Stimulated activated CD4-positive, alpha-beta T cell treated with anti-CD3 and anti-CD28 coated beads, TNF-alpha, amount 100 ng/mL, for 4 hours (primary cell): ENCODE data around the gene MKRN2.
"Not testable (repeated sequence)": the region's sequence is repeated elsewhere in the genome, so short reads cannot be mapped to it uniquely, and the experiment has no call there.

ENCODE experiments used
- DNase-seq, 3 experiments: peaks; one replicate each; pipeline ENCODE4 v3.0.0-alpha.2; 2020; ENCODE audit warnings: low read depth in 3 of 3

Gene MKRN2

DNA sequence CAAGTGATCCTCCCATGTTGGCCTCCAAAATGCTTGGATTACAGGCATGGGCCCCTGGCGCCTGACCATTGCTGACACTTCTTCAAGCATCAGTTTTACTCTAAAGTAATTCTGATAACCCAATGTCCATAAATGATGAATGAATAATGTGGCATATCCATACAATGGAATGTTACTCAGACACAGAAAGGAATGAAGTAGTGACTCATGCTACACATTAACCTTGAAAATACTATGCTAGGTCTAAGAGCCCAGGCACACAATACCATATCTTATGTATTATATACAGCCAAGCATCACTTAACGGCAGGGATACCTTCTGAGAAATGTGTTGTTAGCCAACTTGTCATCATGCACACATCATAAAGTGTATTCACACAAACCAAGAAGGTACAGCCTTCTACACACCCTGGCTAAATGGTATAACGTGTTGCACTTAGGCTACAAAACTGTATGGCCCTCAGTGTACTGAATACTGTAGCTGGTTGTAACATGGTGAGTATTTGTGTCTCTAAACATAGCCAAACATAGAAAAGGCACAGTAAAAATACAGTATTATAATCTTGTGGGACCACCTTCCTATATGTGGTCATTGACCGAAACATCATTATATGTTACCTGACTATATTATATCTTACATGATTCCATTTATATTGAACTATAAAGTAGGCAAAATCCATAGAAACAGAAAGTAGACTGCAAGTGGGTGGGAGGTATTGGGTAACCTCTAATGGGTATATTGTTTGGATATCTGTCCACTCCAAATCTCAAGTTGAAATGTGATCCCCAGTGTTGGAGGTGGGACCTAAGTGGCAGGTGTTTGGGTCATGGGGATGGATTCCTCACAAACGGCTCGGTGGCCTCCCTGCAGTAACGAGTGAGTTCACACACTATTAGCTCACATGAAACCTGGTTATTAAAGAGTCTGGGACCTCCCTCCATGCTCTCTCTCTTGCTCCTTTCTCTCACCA lies 31.4 kb downstream of the MKRN2 start:
- DNase-seq: no peak

DNA sequence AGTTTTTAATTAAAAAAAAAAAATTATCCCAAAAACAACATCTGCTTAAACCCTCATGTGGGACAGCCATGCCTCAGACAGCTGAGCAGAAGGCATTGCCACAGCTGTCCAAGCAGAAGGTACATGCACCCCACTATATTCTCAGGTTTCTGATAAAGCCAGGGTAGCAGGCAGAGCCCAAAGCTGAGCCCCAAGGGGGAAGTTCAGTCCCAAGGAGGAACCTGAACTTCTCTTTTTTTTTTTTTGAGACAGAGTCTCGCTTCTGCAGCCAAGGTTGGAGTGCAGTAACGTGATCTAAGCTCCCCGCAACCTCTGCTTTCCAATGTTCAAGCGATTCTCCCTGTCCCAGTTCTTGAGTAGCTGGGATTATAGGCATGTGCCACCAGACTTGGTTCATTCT lies 33.2 kb downstream of the MKRN2 start:
- DNase-seq: no peak

DNA sequence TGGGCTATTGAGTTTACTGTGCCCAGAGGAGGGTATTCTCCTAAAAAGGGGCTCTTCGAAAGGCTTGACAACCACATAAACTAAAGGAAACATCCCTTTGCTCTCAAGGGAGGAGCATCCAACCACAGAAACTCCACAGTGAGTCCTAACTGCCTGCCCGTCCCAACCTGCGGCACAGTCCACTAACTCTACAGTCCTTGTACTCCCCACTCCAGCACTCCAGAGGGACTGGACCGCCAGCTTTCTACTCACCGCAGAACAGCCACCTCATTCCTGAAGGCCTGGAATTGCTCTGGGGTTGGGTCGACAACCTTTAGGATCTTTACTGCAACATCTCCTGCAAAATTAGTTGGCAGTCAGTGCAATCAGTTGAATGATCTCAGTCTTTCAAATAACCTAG lies 34.6 kb downstream of the MKRN2 start:
- DNase-seq: no peak

GRCh38 chr3:12591997-12592715 lies 35.3 kb downstream of the MKRN2 start:
- no peak for DNase-seq

DNA sequence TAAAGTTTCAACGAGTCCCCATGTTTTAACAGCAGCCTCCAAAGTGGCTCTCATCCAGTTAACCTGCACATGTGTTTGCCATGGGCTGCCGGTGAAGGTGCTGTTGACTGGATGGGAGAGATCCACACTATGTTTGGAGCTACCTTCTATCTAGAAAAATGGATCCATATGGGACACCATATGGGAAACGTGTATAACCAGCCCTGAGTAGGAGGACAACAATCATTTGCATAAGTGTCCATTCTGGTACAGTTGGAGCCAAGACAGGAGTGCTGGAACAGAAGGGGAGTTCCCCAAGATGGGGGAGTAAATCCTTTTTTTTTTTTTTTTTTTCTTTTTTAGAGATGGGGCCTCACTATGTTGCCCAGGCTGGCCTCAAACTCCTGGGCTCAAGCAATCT lies 36.6 kb downstream of the MKRN2 start:
- DNase-seq: no peak

DNA sequence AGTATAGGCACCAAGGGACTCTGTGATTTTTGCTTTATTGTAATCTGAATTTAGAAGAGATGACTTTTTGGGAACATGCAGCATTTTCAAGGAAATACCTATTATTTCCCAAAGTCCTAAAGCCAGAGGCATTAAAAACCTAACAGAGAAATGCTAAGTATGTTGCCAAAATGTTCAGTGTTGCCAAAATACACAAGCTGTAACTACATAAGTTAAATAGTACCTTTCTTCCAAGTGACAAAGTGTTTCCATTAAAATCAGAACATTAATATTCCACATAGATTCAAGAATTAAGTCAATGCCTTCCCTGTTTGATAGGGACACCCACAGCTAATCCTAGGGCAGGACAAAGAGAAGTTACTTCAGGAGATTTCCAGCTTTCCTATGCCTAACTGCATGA lies 42.0 kb downstream of the MKRN2 start:
- no peak for DNase-seq

DNA sequence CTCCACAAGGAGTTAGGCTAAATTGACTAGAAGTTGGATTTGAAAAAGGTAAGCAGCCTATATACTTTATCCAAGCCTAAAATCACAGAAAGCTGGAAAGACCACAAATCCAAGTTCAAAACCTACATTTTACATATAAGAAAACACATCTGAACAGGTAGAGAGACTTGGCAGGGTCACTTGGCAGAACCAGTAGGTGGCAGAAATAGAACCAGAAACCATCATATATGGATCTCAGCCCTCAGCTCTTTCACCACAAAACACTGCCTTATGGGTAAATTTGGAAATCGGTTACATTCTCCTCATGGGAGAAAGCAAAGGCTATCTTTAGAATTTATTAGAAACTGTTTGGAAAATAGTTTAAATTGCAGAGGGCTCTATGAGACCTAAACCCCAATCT lies 44.2 kb downstream of the MKRN2 start:
- DNase-seq: no peak

DNA sequence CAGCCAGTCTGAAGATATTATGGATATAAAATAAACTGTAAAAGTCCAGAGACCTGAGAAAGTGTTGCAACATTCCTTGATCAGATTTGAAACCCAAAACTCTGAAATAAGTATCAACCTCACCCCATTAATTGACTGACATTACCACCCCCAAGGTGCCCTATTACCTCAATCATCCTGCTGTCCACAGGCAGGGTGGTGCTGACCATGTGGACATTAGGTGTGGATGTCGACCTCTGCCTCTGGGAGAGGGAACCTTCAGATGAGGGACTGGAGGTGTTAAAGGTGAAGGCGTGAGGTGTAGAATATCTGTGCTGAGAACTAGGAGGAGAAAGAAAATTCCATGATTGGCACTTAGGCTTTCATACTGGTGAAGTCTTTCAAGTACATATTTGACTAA lies 47.1 kb downstream of the MKRN2 start:
- no peak for DNase-seq

- DNase-seq: no peak
Measured at GRCh38 chr3:12608376-12608775, 51.5 kb downstream of the MKRN2 start.

DNA sequence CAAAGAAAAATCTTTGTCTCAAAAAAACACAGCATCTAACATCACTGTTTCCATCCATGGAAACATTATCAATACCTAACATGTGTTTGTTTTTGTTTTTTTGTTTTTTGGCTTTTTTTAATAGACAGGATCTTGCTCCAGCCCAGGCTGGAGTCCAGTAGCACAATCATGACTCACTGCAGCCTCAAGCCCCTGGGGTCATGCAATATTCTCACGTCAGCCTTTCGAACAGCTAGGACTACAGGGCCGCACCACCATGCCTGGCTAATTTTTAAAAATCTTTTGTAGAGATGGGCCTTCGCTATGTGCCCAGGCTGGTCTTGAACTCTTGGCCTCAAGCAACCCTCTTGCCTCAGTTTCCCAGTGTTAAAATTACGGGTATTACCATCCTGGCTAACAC lies 54.2 kb downstream of the MKRN2 start:
- DNase-seq: no peak

GRCh38 chr3:12612514-12613226 lies 55.8 kb downstream of the MKRN2 start:
- DNase-seq: no peak

- no peak for DNase-seq
Measured at GRCh38 chr3:12613250-12613649, 56.4 kb downstream of the MKRN2 start.

DNA sequence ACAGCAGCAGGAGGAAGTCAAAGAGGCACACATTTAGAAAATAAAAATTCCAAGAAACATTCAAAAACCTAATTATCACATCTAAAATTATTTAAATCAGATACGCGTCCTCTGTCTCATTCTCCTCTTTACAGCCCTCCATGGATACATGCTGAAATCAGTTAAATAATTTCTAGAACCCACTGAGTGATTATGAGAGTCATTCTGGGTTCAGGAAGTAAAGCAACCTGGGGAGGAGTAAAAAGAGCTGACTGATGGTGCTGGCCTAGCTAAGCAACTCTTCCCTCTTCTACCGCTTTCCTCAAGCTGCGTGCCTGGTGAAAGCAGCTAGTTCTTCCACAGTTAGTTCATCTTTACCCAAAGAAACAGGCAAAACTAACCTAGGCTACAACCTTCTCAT lies 58.4 kb downstream of the MKRN2 start:
- DNase-seq: no peak

- DNase-seq: no peak
Measured at GRCh38 chr3:12618426-12618825, 61.5 kb downstream of the MKRN2 start.

GRCh38 chr3:12620305-12620704 lies 63.4 kb downstream of the MKRN2 start:
- no peak for DNase-seq

DNA sequence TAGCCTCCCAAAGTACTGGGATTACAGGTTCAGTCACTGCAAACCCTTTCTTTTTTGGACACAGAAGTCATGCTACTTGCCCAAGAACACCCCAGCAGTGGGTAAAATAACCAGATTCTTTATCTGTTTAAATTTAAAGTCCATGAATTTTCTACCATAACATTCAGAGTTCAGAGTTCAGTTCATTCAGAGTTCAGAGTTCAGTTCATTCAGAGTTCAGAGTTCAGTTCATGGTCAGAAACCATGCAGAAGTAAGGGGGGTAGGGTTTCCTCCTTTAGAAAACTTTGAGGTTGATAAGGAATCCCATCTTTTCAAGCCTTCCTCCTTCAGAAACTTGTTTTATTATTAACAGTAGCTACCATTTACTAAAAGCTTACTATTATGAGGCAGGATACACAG lies 63.8 kb downstream of the MKRN2 start:
- DNase-seq: no peak

DNA sequence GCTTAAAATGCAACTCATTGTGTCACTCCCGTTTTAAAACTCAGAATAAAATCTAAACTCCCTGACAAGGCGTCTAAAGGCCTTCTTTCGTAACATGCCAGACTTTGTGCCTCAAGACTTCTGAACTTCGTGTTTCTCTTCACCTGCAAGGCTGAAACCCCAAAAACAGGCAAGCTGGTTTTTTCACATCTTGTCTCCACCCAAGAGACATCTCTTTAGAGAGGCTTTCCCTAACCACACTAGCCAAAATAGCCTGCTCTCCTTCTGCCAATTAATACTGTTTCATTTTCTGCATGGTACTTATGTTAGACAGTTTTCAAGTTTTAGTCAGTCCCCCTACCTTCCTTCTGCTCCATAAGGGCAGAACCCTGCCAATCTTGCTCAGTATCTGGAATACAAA lies 65.4 kb downstream of the MKRN2 start:
- no peak for DNase-seq

DNA sequence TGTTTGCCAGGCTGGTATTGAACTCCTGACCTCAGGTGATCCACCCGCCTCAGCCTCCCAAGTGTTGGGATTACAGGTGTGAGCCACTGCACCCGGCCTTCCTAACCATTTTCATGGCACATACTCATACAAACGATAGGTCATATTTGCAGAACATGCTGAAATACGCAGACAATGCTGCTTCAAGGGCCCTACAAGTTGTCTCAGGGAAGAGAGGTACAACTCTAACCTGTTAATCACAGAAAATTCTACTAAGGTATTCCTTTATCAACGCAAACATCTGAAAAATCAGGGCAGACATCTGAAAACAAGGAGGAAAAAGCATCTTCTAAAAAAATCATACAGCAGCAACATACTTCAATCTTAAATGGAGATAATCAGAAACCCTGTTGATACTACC lies 67.2 kb downstream of the MKRN2 start:
- DNase-seq: no peak

DNA sequence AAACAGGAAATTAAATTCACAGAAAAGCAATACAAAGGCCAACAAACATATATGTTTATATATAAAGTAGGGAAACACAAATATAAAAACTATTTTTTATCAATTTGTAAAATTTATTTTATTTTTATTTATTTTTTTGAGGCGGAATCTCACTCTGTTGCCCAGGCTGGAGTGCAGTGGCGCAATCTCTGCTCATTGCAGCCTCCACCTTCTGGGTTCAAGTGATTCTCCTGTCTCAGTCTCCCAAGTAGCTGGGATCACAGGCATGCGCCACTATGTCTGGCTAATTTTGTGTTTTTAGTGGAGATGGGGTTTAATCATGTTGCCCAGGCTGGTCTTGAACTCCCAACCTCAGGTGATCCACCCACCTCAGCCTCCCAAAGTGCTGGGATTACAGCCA lies 68.1 kb downstream of the MKRN2 start:
- not testable (repeated sequence) for DNase-seq

- no peak for DNase-seq
Measured at GRCh38 chr3:12627370-12627769, 70.5 kb downstream of the MKRN2 start.

- DNase-seq: no peak
Measured at GRCh38 chr3:12628813-12629212, 71.9 kb downstream of the MKRN2 start.

DNA sequence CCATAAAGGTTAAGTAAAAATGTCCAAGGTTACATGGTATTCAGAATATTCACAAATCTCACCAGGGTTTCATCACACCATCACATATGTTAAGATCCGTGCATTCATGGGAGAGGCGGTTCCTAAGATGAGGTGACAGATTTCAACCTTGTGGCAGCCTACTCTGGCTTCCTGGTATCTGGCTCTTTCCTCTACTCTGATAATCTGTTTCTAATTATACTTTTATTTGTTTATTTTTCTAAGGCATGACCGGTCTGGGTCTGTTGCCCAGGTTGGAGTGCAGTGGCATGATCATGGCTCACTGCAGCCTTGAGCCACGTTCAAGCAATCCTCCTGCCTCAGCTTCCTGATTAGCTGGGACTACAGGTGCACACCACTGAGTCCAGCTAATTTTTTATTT lies 72.7 kb downstream of the MKRN2 start:
- no peak for DNase-seq

DNA sequence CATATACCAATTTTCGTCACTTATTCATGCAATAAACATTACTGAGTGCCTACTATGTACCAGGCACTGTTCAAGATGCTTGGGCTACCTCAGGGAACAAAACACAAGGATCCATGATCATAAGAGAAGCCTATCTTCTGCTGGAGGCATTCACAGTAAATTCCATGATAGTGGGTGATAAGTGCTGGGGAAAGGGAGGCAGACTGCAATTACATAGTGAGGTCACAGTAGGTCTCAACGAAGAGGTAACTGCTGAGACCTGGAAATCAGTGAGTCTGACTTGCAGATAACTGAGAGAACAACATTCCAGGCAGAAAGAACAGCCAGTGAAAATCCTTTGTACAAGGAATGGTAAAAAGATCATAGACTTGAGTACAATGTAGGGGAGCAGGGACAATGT lies 73.4 kb downstream of the MKRN2 start:
- DNase-seq: no peak
